KMS-11 (cell line): ENCODE results near the gene CCL16.
A peak's percentile ranks its signal among the peaks of the same experiment; 100 is the strongest.

Source experiments
- H2AFZ ChIP-seq: fragments of 200-600 bp; sonication (generic); 2 replicates; pipeline ENCODE4 v1.6.1; 2016; ENCODE audit warnings: antibody characterized with exemption, mixed run types, low read depth
- H3K27ac ChIP-seq: fragments of 200-600 bp; sonication (generic); 2 replicates; pipeline ENCODE4 v1.6.1; 2016; ENCODE audit warnings: mild to moderate bottlenecking, mixed run types
- H3K27me3 ChIP-seq: fragments of 200-600 bp; sonication (generic); 2 replicates; pipeline ENCODE4 v1.6.1; 2017; ENCODE audit warnings: mild to moderate bottlenecking, low read depth, mixed run types, moderate library complexity; ENCODE audit not compliant: insufficient read depth
- H3K36me3 ChIP-seq: fragments of 200-600 bp; sonication (generic); 2 replicates; pipeline ENCODE4 v1.6.1; 2017; ENCODE audit warnings: mild to moderate bottlenecking, mixed run types; ENCODE audit not compliant: insufficient read depth
- H3K4me1 ChIP-seq: fragments of 200-600 bp; sonication (generic); 2 replicates; pipeline ENCODE4 v1.6.1; 2016; ENCODE audit warnings: mild to moderate bottlenecking, low read depth, mixed run types; ENCODE audit not compliant: poor library complexity, severe bottlenecking
- H3K4me2 ChIP-seq: fragments of 200-600 bp; sonication (generic); 2 replicates; pipeline ENCODE4 v1.7.0; 2016; ENCODE audit warnings: mild to moderate bottlenecking, mixed run types
- H3K4me3 ChIP-seq: fragments of 200-600 bp; sonication (generic); IDR thresholded peaks from 2 replicates; pipeline ENCODE4 v1.6.1; 2017; ENCODE audit warnings: low read depth, low read length, mixed read lengths; ENCODE audit not compliant: insufficient read depth
- H3K79me2 ChIP-seq: fragments of 200-600 bp; sonication (generic); 2 replicates; pipeline ENCODE4 v1.6.1; 2016; ENCODE audit warnings: low read depth, mixed run types; ENCODE audit not compliant: insufficient read depth
- H3K9ac ChIP-seq: fragments of 200-600 bp; sonication (generic); 2 replicates; pipeline ENCODE4 v1.6.1; 2016; ENCODE audit warnings: mild to moderate bottlenecking, mixed run types
- H4K20me1 ChIP-seq: fragments of 200-600 bp; sonication (generic); 2 replicates; pipeline ENCODE4 v1.6.1; 2016; ENCODE audit warnings: mild to moderate bottlenecking, mixed run types; ENCODE audit not compliant: insufficient read depth
- TF ChIP-seq, protein P1 (sequence below): fragments of 200-600 bp; sonication (generic); conservative IDR thresholded peaks from 2 replicates; pipeline ENCODE4 v1.6.1; 2017; ENCODE audit warnings: low read depth, mild to moderate bottlenecking, antibody characterized with exemption, low read length, moderate library complexity, mixed read lengths

Gene CCL16

DNA sequence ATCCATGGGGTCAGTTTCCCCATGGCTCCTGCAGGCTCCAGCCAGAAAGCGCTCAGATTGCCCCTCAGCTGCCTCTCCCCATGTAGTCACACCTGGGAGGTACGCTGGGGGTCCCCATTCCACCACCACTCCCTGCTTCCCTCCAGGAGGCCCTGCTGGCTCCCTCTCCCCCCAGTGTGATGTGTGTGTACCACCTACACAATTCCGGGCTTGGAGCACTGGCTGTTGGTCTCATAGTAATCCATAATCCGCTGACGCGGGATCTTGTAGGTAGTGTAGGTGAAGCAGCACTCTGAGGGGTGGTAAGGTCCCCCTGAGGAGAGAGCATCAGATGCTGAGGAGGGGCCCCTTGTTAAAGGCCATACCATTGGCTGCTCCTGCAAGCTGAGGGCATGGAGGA, 2.8 kb upstream of the CCL16 start:
- H3K27me3 ChIP-seq, result no peaks in the 10 kb centered on the region
- H3K36me3 ChIP-seq, result no peaks in the 10 kb centered on the region
- no peaks in the 10 kb centered on the region for H3K4me1 ChIP-seq
- H3K4me2 ChIP-seq, result no peak overlapping the region
- no peak overlapping the region for H3K27ac ChIP-seq
- H4K20me1 ChIP-seq, result no peaks in the 10 kb centered on the region
- H3K9ac ChIP-seq, result no peak overlapping the region
- H3K4me3 ChIP-seq, result no peak overlapping the region
- H2AFZ ChIP-seq, result no peak overlapping the region
- H3K79me2 ChIP-seq, result no peaks in the 10 kb centered on the region
- TF ChIP-seq, protein P1, sequence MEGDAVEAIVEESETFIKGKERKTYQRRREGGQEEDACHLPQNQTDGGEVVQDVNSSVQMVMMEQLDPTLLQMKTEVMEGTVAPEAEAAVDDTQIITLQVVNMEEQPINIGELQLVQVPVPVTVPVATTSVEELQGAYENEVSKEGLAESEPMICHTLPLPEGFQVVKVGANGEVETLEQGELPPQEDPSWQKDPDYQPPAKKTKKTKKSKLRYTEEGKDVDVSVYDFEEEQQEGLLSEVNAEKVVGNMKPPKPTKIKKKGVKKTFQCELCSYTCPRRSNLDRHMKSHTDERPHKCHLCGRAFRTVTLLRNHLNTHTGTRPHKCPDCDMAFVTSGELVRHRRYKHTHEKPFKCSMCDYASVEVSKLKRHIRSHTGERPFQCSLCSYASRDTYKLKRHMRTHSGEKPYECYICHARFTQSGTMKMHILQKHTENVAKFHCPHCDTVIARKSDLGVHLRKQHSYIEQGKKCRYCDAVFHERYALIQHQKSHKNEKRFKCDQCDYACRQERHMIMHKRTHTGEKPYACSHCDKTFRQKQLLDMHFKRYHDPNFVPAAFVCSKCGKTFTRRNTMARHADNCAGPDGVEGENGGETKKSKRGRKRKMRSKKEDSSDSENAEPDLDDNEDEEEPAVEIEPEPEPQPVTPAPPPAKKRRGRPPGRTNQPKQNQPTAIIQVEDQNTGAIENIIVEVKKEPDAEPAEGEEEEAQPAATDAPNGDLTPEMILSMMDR, result no peak

DNA sequence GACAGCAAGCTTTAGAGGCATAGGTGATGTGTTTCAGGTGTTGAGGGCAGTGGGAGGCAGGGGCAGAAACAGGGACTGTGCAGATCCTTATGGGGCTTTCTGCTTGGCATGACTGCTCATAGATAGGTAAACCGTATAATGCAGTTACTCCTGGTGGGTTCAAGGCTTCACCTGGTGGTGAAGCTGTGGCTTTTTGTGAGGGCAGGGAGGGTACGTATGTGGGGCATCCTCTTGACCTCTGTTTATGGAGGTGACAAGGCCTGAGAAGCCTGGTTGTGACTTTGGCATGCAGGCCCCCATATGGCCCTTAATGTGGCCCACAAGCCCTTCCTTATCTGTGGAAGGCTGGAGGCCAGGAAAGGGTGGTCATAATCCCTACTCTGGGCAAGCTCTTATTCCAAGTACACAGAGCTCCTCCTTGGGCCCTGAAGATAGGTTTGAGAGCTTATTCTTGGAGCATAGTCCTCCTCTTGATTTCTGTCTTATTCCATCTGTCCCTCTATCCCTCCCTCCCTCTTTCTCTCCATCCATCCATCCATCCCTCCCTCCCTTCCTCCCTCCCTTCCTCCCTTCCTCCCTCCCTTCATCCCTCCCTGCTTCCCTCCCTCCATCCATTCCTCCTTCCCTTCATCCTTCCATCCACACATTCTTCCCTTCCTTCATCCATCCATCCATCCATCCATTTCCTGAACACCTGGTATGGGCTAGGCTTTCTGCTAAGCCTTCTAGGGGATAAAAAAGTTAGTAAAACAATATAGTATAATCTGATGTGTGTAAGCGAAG, 1.3 kb upstream of the CCL16 start:
- Histone ChIP-seq H3K4me2 (no peak overlapping the region), H3K4me3 (no peak overlapping the region)

DNA sequence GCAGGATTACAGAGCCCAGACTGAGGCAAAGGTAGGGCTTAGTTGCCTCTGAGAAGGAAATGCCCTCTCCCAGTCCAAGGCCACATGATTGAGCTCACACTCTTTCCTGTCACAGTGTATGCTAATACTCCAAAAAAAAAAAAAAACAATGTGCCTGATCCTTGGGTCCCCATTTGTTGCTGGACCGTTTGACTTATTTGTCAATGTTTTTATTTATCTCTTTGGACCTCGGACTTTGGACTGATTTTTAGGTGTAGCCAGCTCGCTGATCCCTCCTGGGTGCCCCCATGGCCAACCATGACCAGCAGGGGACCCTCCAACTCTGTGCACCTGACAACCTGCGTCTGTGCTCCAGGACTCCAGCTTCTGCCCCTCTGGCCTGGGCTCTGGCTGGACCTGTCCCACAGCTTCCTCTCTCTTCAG, 622 bp upstream of the CCL16 start:
- TF ChIP-seq, protein P1, result 0 out of 2 replicates have a peak, but pooled peaks have one; percentile 16
- H3K4me3 ChIP-seq, result no peak overlapping the region
- no peak overlapping the region for H2AFZ ChIP-seq
- H3K27ac ChIP-seq, result no peak overlapping the region
- no peaks in the 10 kb centered on the region for H3K27me3 ChIP-seq
- H3K79me2 ChIP-seq, result no peaks in the 10 kb centered on the region
- no peak overlapping the region for H3K4me2 ChIP-seq
- H3K4me1 ChIP-seq, result no peaks in the 10 kb centered on the region
- no peaks in the 10 kb centered on the region for H4K20me1 ChIP-seq
- H3K9ac ChIP-seq, result no peak overlapping the region
- H3K36me3 ChIP-seq, result no peaks in the 10 kb centered on the region

More for the DNA sequence above, 1.3 kb upstream of the CCL16 start:
- Histone ChIP-seq H3K4me1 (no peaks in the 10 kb centered on the region), H3K9ac (no peak overlapping the region), H3K27me3 (no peaks in the 10 kb centered on the region), H3K27ac (no peak overlapping the region), H2AFZ (no peak overlapping the region), H4K20me1 (no peaks in the 10 kb centered on the region), H3K79me2 (no peaks in the 10 kb centered on the region), H3K36me3 (no peaks in the 10 kb centered on the region)
- TF ChIP-seq, protein P1, result no peak

DNA sequence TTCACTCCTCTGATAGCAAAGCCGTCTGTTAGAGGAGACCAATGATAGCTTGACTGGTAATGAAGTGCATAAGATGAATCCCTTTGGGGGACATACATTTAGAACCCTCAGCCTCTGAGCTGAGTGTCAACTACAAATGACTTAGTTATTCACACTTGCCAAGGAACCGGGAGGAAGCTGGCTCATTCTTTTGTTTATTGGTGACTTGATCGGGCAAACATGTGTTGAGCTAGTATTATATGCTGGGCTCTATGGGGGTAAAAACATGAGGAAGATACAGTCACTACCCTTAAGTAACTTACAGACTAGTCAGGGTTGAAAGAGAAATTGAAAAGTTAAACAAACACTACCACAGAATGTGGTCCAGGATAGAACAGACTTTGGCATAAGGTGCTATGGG, 3.0 kb downstream of the CCL16 start:
- Histone ChIP-seq H3K79me2 (no peaks in the 10 kb centered on the region), H3K9ac (no peak overlapping the region), H3K27me3 (no peaks in the 10 kb centered on the region)

More for the DNA sequence above, 3.0 kb downstream of the CCL16 start:
- H3K4me1 ChIP-seq, result no peaks in the 10 kb centered on the region
- no peak overlapping the region for H3K27ac ChIP-seq
- TF ChIP-seq, protein P1, result no peak
- no peak overlapping the region for H3K4me2 ChIP-seq
- H2AFZ ChIP-seq, result no peak overlapping the region
- H3K4me3 ChIP-seq, result no peak overlapping the region
- no peaks in the 10 kb centered on the region for H4K20me1 ChIP-seq
- no peaks in the 10 kb centered on the region for H3K36me3 ChIP-seq
